ENCODE measurements around the gene SMARCD1.
"Not testable (repeated sequence)": the region's sequence is repeated elsewhere in the genome, so short reads cannot be mapped to it uniquely, and the experiment has no call there.

SMARCD1 gene

GRCh38 chr12:50132505-50133135 is 47.5 kb downstream of the SMARCD1 start:
- TF ChIP-seq, protein P1, sequence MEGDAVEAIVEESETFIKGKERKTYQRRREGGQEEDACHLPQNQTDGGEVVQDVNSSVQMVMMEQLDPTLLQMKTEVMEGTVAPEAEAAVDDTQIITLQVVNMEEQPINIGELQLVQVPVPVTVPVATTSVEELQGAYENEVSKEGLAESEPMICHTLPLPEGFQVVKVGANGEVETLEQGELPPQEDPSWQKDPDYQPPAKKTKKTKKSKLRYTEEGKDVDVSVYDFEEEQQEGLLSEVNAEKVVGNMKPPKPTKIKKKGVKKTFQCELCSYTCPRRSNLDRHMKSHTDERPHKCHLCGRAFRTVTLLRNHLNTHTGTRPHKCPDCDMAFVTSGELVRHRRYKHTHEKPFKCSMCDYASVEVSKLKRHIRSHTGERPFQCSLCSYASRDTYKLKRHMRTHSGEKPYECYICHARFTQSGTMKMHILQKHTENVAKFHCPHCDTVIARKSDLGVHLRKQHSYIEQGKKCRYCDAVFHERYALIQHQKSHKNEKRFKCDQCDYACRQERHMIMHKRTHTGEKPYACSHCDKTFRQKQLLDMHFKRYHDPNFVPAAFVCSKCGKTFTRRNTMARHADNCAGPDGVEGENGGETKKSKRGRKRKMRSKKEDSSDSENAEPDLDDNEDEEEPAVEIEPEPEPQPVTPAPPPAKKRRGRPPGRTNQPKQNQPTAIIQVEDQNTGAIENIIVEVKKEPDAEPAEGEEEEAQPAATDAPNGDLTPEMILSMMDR (IDR thresholded peaks at IDR 0.05; ENCODE audit: insufficient read depth, low read length, poor library complexity, severe bottlenecking) = peak; percentile 65
- Histone ChIP-seq H3K4me3 (replicated peaks; ENCODE audit: low read depth, low read length) (no peak overlapping the region), H3K36me3 (ENCODE audit: control insufficient read depth, insufficient read depth, low read length) (peaks cover 18% of the 10 kb centered on the region), H3K27me3 (replicated peaks; ENCODE audit: control insufficient read depth, insufficient read depth, low read length) (no peaks in the 10 kb centered on the region)
- DNase-seq (ENCODE audit: extremely low read depth, insufficient read length) = no peak

DNA sequence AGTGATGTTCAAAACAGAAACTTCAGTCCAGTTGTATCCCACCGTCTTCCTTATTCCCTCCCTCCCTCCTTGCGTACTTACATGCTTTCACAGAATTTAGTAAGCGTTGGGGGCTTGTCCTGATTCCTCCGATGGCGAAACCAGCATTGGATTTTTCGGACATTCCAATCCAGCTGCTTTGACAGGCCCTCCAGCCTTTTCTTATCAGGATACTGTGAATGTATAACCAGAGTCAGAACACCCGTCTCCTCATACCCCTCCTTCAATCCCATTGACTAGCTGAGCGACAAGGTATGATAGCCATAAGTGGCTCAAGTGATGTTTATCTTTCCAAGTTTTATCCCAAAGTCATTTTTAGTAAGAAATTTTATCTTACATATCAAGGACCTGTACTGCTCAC is 57.9 kb downstream of the SMARCD1 start:
- DNase-seq (ENCODE audit: extremely low read depth, insufficient read length) = no peak
- no peaks in the 10 kb centered on the region; the same call in none of the 2 replicates for H3K36me3 ChIP-seq (ENCODE audit: control insufficient read depth, insufficient read depth, low read length)
- H3K4me3 ChIP-seq (replicated peaks; ENCODE audit: low read depth, low read length) = no peak overlapping the region
- TF ChIP-seq, protein P1 (IDR thresholded peaks at IDR 0.05; ENCODE audit: insufficient read depth, low read length, poor library complexity, severe bottlenecking) = no peak
- H3K27me3 ChIP-seq (replicated peaks; ENCODE audit: control insufficient read depth, insufficient read depth, low read length) = no peaks in the 10 kb centered on the region

GRCh38 chr12:50145439-50145838 is 60.3 kb downstream of the SMARCD1 start:
- no peaks in the 10 kb centered on the region for H3K27me3 ChIP-seq (replicated peaks; ENCODE audit: control insufficient read depth, insufficient read depth, low read length)
- TF ChIP-seq, protein P1 (IDR thresholded peaks at IDR 0.05; ENCODE audit: insufficient read depth, low read length, poor library complexity, severe bottlenecking) = no peak
- no peak overlapping the region for H3K4me3 ChIP-seq (replicated peaks; ENCODE audit: low read depth, low read length)
- no peak for DNase-seq (ENCODE audit: extremely low read depth, insufficient read length)
- H3K36me3 ChIP-seq (ENCODE audit: control insufficient read depth, insufficient read depth, low read length) = no peaks in the 10 kb centered on the region; the same call in none of the 2 replicates

GRCh38 chr12:50147281-50147680 is 62.1 kb downstream of the SMARCD1 start:
- Histone ChIP-seq H3K36me3 (ENCODE audit: control insufficient read depth, insufficient read depth, low read length) (no peaks in the 10 kb centered on the region; the same call in 1 of the 2 replicates), H3K4me3 (replicated peaks; ENCODE audit: low read depth, low read length) (no peak overlapping the region), H3K27me3 (replicated peaks; ENCODE audit: control insufficient read depth, insufficient read depth, low read length) (no peaks in the 10 kb centered on the region)
- TF ChIP-seq, protein P1 (IDR thresholded peaks at IDR 0.05; ENCODE audit: insufficient read depth, low read length, poor library complexity, severe bottlenecking) = no peak
- DNase-seq (ENCODE audit: extremely low read depth, insufficient read length) = no peak

DNA sequence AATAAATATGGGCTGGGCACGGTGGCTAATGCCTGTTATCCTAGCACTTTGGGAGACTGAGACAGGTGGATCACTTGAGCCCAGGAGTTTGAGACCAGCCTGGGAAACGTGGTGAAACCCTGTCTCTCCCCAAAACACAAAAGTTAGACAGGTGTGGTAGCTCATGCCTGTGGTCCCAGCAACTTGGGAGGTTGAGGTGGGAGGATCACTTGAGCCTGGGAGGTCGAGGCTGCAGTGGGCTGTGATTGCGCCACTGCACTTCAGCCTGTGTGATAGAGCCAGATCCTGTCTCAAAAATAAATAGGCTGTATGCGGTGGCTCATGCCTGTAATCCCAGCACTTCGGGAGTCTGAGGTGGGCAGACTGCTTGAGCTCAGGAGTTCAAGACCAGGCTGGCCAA is 62.9 kb downstream of the SMARCD1 start:
- not testable (repeated sequence) for H3K36me3 ChIP-seq (ENCODE audit: control insufficient read depth, insufficient read depth, low read length); DNase-seq (ENCODE audit: extremely low read depth, insufficient read length); H3K4me3 ChIP-seq (replicated peaks; ENCODE audit: low read depth, low read length); H3K27me3 ChIP-seq (replicated peaks; ENCODE audit: control insufficient read depth, insufficient read depth, low read length)

GRCh38 chr12:50149311-50149710 is 64.2 kb downstream of the SMARCD1 start:
- TF ChIP-seq, protein P1 (IDR thresholded peaks at IDR 0.05; ENCODE audit: insufficient read depth, low read length, poor library complexity, severe bottlenecking) = no peak
- Histone ChIP-seq H3K27me3 (replicated peaks; ENCODE audit: control insufficient read depth, insufficient read depth, low read length) (no peaks in the 10 kb centered on the region), H3K4me3 (replicated peaks; ENCODE audit: low read depth, low read length) (no peak overlapping the region), H3K36me3 (ENCODE audit: control insufficient read depth, insufficient read depth, low read length) (no peaks in the 10 kb centered on the region)
- DNase-seq (ENCODE audit: extremely low read depth, insufficient read length) = no peak
